T-helper 9 cell (primary cell): ENCODE results near the gene NAGS.
"Not testable (repeated sequence)": the region's sequence is repeated elsewhere in the genome, so short reads cannot be mapped to it uniquely, and the experiment has no call there.

Experiments used
- DNase-seq: peaks from one replicate; pipeline ENCODE4 v3.0.0-alpha.2; 2020

The NAGS gene

DNA sequence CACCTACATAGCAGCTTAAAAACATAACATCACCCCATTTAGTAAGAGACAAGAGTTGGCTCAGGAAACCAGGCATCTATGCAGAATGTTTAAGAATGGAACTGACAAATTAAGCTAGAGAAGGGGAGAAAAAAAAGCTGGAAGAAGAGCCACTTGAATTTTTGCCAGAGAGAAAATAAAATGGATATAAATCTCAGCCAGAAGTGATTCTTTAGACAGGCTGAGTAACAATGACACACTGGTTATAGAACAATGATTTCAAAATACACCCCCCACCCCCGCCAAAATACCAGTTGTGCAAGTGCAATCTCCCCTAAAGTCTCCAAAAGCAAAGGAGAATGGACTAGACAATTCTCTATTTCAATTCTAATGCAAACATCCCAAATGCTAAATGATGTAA, 39.6 kb downstream of the NAGS start:
- DNase-seq, result no peak

DNA sequence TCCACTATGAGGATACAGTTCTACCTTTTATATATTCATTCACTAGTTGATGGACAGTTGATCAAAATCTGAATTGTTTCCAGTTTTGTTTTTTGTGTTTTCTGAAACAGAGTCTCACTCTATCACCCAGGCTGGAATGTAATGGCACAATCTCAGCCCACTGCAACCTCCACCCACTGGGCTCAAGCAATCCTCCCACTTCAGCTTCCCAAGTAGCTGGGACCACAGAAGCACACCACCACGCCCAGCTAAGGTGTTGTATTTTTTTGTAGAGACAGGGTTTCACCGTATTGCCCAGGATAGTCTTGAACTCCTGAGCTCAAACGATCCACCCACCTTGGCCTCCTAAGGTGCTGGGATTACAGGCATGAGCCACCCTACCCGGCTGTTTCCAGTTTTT, 41.1 kb downstream of the NAGS start:
- no peak for DNase-seq

DNA sequence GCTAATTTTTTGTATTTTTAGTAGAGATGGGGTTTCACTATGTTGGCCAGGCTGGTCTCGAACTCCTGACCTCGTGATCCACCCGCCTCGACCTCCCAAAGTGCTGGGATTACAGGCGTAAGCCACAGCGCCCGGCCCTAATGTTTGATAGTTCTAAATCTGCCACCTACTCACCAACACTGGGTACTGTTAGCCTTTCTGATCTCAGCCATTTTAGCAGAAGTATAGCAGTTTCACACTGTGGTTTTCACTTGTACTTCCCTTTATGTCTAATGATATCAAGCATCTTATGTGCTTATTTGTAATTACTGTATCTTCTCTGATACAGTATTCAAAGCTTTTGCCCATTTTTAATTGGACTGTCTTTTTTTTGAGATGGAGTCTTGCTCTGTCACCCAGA, 42.5 kb downstream of the NAGS start:
- not testable (repeated sequence) for DNase-seq

DNA sequence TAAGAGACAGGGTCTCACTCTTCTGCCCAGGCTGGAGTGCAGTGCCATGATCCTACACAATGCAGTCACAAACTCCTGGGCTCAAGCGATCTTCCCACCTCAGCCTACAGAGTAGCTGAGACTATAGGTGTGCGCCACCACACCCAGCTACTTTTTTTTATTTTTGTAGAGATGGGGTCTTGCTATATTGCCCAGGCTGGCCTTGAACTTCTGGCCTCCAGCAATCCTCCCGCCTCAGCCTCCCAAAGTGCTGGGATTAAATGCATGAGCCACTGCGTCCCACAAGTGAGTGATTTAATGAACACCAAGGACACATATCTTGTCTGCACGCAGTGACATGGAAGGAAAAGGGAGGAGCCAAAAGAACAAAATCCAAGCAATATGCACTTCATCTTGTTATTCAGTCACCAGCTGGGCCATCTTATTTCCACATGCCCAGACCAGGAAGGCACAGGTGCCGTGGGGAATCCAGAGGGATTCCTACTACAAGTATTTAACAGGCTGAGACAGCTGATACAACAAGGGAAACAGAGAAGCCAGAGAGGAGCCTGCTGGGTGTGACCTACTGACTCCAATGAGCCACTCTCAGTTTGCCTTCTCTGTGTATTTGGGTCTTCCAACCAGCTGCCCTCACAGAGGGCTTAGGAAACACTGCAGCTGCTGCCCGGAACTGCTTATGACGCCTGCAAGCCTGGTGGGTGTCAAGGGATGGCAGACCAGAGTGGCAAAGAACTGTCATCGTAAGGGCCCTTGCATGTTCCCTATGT, 45.1 kb downstream of the NAGS start:
- DNase-seq, result no peak

DNA sequence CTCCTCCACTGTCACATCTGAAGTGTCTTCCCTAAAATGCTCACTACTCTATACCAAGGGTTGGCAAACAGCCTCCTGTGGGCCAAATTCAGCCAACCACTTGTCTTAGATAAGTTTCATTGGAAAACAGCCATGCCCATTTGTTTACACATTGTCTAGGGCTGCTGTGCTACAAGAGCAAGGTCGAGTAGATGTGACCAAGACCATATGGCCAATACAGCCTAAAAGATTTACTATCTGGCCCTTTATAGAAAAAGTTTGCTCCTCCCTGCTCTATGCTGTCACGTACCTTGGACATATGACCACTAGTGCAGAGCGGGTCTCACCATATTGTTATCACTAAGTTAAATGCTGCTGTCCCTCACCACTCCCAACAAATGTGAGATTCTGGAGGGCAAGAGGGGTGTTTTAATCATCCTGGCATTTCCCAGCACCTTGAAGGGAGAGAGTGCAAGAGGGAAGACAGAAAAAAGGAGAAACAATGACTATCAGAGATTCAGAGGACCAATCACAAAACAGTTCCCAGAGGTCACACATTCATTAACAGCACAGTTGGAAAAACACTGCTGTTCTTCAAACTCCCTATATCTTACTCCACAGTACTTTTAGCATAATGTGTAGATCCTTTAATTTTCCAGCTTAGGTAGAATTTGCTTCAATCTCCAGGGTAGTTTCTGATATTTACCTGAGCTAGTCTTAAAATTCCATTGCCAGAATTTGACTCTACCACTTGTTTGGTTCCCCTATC, 48.9 kb downstream of the NAGS start:
- no peak for DNase-seq
